ENCODE measurements around the gene PXT1. TPM values are rescaled to one million over a fixed set of nuclear protein-coding genes. Genes with fewer than 3 reads are reported as not detected.
A peak's percentile ranks its signal among the peaks of the same experiment; 100 is the strongest.
"Not testable (repeated sequence)": the region's sequence is repeated elsewhere in the genome, so short reads cannot be mapped to it uniquely, and the experiment has no call there.

Gene PXT1, protein sequence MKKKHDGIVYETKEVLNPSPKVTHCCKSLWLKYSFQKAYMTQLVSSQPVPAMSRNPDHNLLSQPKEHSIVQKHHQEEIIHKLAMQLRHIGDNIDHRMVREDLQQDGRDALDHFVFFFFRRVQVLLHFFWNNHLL
- not detected for total RNA-seq
- long read RNA-seq, result 0 reads

DNA sequence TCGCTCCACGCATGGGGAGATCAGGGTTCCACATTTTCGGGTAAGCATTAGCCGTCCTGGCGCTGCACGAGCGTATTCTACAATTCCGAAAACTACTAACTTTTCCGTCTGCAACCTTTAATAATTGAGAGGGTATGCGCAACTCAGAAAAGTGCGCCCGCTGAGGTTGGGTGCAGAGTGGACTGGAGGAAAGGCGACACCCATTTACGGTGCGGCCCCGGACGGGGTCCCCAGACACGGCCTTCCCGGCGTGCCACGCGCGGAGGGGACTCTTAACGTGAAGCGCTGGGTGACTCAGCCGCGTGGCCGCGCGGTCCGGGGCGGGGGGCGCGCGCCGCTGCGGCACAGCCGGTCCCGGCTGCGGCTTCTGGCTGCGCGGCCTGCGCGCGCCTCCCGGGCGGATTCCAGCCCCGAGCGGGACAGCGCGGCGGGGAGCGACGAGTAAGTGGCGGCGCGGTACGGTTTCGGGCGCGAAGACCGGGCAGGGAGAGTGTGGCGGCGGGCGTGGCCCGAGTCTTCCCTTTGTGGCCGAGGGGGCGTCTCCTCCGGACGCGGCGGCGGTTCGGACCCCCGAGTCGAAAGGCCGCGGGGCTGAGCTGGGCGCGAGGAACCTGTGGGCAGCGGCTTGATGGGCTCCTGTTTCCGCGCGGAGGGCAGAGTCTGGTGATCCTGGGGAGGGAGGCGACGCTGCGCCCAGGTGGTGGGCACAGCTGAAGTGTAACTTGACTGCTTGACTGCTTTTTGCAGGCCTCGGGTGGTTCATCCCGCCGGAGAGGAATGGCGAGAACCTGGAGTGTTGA lies at the start of gene PXT1, which contains the start of gene KCTD20:
Gene PXT1, minus strand, starts transcription at position 184 of the 800 bp plus-strand sequence. CDS start 16,772 bp downstream, outside the sequence.
Gene KCTD20, plus strand, starts transcription at position 330 of the 800 bp plus-strand sequence. CDS start 27,098 bp downstream, outside the sequence.
- intact Hi-C loops (cut with DNase I), result loop anchor here (2.0 to 5.0 kb wide), 3 partner anchors 20 to 239 kb away; partner anchors contain the start of gene SRSF3
- peak; percentile 96 for DNase-seq (ENCODE audit: missing footprints)

DNA sequence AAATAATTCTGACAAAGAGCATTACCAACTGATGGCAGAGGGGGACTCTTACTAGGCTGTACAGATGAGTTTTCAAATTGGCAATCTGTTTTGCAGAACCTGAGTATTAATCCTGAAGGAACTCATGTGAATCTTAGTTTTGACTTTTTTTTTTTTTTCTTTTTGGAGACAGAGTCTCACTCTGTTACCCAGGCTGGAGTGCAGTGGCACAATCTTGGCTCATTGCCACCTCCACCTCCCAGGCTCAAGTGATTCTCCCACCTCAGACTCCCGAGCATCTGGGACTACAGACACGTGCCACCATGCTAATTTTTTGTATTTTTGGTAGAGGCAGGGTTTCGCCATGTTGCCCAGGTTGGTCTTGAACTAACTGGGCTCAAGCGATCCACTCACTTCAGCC lies 49.4 kb upstream of the PXT1 start:
- ATAC-seq (no peak), DNase-seq (ENCODE audit: missing footprints) (no peak)
- intact Hi-C loops (cut with DNase I), result no loop called here

More for the DNA sequence above, at the start of gene PXT1, which contains the start of gene KCTD20:
- peak; percentile 92 for ATAC-seq

- ATAC-seq (no peak), DNase-seq (ENCODE audit: missing footprints) (no peak)
- intact Hi-C loops (cut with DNase I), result no loop called here
Measured at GRCh38 chr6:36491378-36491965, 48.8 kb upstream of the PXT1 start.

- DNase-seq (ENCODE audit: missing footprints) (no peak), ATAC-seq (no peak)
- intact Hi-C loops (cut with DNase I), result no loop called here
Measured at GRCh38 chr6:36489426-36489825, 46.8 kb upstream of the PXT1 start.

DNA sequence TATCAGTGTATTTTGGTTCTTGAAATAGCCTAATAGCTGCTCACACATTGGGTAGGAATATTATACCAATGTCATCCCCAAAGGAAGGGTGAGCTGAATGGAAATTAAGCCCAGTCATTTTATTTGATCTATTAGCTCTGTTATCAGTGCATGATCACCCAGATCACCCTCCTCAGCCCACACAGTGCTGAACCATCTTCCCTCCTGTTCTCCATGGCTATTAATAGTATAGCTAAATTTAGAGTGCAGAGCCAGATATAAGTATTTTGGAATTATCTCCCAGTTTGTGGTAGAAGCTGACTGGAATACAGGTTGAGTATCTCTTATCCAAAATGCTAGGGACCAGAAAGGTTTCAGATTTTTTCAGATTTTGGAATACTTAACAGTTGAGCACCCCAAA lies 45.6 kb upstream of the PXT1 start:
- peak; percentile 55 for ATAC-seq
- no peak for DNase-seq (ENCODE audit: missing footprints)
- intact Hi-C loops (cut with DNase I), result no loop called here

- DNase-seq (ENCODE audit: missing footprints), result no peak
- ATAC-seq, result no peak
- intact Hi-C loops (cut with DNase I), result no loop called here
Measured at GRCh38 chr6:36487698-36488097, 45.0 kb upstream of the PXT1 start.

GRCh38 chr6:36484736-36485135 lies 42.1 kb upstream of the PXT1 start:
- no peak for ATAC-seq

DNA sequence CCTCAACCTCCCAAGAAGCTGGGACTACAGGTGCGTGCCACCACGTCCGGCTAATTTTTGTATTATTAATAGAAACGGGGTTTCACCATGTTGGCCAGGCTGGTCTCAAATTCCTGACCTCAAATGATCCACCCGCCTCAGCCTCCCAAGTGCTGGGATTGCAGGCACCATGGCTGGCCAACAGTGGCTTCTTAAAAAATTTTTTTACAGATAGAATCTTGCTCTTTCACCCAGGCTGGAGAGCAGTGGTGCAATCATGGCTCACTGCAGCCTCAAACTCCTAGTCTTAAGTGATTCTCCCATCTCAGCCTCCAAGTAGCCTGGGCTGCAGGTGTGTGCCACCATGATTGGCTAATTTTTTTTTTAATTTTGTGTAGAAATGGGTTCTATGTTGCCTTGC lies 40.7 kb upstream of the PXT1 start:
- ATAC-seq; DNase-seq (ENCODE audit: missing footprints); intact Hi-C loops (cut with DNase I): not testable (repeated sequence)

More at GRCh38 chr6:36484736-36485135, 42.1 kb upstream of the PXT1 start:
- no peak for DNase-seq (ENCODE audit: missing footprints)
- intact Hi-C loops (cut with DNase I), result no loop called here

DNA sequence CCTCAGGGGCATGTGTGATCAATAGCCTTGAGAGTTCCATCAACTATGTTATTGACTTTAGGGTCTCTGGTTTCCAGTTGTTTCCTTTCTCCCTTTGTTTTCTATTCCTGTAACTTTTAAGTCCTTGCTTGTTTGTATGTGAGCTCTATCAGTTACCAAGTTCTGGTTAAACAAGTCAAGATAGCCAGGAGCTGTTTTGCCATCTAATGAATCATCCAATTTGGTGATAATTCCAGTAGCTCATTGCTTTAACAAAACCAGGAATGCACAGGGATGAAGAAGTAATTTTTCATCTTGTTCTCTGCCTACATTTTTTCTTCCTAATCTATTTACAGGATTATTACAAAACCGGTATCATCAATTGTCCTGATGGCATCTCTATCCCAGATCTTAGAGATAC lies 36.6 kb upstream of the PXT1 start:
- no peak for DNase-seq (ENCODE audit: missing footprints)
- no peak for ATAC-seq
- intact Hi-C loops (cut with DNase I), result no loop called here

DNA sequence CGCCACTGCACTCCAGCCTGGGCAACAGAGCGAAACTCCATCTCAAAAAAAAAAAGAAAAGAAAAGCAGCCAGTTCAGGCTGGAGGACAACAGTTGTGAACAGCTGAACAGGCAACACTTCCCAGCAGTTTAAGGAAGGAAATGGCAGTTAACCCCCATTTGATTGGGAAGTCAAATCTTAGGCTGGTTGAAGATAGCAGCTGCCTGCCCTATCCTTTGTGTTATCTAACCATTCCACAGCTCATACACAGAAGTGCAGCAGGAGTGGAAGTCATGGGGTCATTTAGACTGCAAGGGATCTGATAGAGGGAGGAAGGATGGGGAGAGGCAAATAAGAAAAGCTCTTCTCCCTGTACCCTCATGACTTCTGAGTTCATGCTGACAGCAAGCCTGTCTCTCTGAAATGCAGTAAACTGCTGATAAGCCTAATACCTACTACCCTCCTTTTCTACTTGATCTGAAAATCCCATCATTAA lies 35.4 kb upstream of the PXT1 start:
- intact Hi-C loops (cut with DNase I), result no loop called here
- ATAC-seq, result no peak
- DNase-seq (ENCODE audit: missing footprints), result no peak

DNA sequence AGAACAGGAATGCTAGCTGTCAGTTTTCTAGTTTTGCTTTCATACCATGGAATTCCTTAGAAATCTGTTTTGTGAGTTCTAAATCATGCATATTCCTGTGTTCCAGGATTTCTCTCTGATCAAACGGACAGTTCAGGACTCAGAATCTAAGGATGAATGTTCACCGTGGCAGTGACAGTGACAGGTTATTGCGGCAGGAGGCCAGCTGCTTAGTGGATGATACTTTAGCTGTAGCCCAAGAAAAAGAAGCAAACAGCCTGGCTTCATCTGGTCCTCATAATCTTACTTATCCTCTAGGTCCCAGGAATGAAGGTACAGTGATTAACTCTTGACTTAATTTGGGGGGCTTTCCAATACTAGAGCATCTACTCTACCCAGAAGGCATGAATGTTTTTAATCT lies 27.3 kb upstream of the PXT1 start:
- intact Hi-C loops (cut with DNase I), result no loop called here
- DNase-seq (ENCODE audit: missing footprints) (no peak), ATAC-seq (no peak)

DNA sequence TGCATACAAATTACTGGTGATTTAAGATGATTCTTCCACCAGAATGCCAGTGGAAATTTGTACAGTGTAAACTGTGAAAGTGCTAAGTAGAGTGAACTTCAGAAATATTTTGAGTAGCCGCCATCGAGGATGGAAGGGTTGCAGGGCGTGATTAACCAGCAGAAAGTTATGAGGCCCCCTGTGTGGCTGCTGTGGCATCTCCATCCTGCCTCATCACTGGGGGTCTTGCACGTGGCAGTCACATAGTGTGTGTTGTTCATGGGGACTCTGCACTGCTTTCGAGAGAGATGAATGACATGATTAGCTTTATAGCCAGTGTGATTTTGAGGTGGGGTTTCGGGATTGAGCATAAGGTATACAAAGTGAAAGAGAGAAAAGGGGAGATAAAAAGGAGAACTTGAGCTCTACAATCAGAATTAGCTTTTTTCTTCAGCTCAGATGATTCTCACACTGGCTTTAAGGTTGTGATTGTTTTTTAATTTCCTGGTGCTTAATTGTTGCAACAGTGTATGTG lies 26.6 kb upstream of the PXT1 start:
- intact Hi-C loops (cut with DNase I), result no loop called here
- ATAC-seq (no peak), DNase-seq (ENCODE audit: missing footprints) (no peak)

DNA sequence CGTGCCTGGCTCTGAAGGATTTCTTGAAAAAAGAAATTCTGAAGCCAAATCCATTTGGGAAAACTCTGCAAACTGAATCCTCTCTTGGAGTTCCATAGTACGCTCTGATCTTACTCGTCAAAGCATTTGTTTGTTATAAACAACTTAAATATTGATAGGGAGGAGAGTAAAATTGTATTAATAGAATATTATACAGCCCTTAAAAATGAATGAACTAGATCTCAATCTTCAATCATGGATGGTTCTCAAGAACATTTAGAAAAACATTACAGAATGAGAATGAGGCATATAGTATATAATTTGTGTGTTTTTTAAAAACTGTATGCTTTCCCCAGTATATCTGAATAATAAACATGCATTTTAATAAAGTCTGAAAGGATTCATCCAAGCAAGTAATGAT lies 25.0 kb upstream of the PXT1 start:
- no peak for DNase-seq (ENCODE audit: missing footprints)

DNA sequence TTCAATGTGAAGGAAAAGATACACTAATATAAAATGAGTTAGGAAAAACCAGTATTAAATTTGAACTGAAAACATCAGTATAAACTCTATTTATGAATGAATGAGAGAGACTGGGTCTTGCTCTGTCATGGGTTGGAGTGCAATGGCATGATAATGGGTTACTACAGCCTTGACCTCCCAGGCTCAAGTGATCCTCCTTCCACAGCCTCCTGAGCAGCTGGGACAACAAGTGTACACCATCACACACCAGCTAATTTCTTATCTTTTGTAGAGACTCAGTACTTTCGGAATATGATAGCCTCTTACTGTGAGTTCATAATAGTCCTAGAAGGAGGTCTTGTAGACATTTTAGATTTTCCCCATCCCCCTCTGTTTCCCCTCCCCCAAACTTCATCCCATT lies 21.6 kb upstream of the PXT1 start:
- ATAC-seq (no peak), DNase-seq (ENCODE audit: missing footprints) (no peak)
- intact Hi-C loops (cut with DNase I), result no loop called here

More for the DNA sequence above, 25.0 kb upstream of the PXT1 start:
- no peak for ATAC-seq
- intact Hi-C loops (cut with DNase I), result no loop called here

DNA sequence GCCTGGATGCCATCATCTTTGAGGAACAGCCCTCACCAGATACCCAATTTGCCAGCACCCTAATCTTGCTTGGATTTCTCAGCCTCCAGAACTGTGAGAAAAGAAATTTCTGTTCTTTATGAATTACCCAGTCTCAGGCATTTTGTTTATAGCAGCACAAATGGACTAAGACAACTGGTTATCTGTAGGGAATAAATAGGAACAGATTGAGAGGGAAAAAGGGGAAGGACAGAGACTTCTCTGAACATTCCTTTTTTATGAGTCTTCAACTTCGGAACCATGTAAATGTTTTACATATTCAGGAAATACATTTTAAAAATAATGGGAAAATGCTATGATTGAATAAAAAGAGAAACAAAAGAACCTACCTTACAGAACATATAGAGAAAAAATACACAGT lies 21.0 kb upstream of the PXT1 start:
- ATAC-seq (no peak), DNase-seq (ENCODE audit: missing footprints) (no peak)
- intact Hi-C loops (cut with DNase I), result no loop called here

DNA sequence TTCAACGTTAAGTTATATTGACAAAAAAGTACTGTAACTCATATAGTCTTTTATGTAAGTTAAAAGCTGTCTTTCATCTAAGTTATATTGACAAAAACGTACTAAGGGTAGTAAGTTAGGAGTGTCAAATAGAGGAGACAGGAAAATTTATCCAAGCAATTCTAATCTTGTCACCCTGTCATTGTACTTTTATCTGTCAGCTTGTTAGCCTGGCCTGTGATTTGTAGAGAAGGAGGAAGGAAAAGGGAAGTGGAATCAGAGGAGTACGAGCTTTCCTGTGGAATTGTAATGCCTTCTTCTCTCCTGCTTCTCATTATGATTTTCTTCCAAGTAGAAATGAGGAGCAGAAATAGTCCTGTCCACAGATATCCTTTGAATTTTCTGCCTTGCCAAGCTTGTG lies 19.0 kb upstream of the PXT1 start:
- intact Hi-C loops (cut with DNase I), result no loop called here
- ATAC-seq (no peak), DNase-seq (ENCODE audit: missing footprints) (no peak)

DNA sequence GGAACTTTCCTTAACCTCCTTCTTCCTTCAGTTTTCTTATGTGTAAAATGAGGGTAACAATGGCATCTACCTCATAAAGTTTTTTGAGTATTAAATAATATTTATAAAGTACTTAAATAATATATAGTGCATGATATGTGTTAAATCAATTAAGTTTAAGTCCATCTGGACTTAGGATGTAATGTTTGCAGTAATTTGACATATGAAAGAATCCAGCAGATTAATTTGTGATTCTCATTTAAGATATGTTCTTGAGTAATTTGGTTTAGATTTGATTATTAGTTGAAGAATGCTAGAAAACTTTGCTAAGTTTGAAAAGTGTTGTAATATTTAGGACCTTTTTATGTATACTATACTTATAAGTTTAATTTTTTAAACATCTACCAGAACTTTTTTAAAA lies 18.3 kb upstream of the PXT1 start:
- DNase-seq (ENCODE audit: missing footprints), result no peak
- no peak for ATAC-seq
- intact Hi-C loops (cut with DNase I), result no loop called here

GRCh38 chr6:36459501-36459900 lies 16.8 kb upstream of the PXT1 start:
- no peak for DNase-seq (ENCODE audit: missing footprints)
- ATAC-seq, result no peak
- intact Hi-C loops (cut with DNase I), result no loop called here

- intact Hi-C loops (cut with DNase I), result no loop called here
- no peak for ATAC-seq
Measured at GRCh38 chr6:36455486-36456027, 12.9 kb upstream of the PXT1 start.

More at GRCh38 chr6:36455486-36456027, 12.9 kb upstream of the PXT1 start:
- DNase-seq (ENCODE audit: missing footprints), result no peak

Measured in Right ventricle myocardium inferior (tissue), 1 donor.